Activated CD4-positive, alpha-beta T cell treated with anti-CD3 and anti-CD28 coated beads for 48 hours (primary cell): Measurements from ENCODE around the gene FADS6.

Experiments used
- DNase-seq: peaks from one replicate; pipeline ENCODE4 v3.0.0-alpha.2; 2020

Gene FADS6

DNA sequence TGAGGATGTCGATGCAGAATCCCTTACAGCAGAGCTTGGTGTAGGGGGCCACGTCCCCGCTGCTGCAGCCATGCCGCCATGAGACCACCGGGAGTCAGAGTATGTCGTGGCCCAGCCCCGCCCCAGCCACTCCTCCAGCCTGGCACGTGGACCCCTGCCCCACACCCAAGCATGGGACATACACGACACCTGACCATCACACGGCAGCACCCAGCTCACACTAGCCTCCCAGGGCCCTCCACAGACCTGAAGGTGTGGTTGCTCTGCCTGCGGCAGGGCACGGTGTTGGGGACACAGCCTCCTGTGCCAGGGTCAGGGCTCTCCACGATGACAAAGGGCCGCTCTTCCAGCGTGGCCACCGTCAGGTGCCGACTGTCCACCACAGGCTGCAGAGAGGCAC lies 43.1 kb downstream of the FADS6 start:
- DNase-seq, result no peak

DNA sequence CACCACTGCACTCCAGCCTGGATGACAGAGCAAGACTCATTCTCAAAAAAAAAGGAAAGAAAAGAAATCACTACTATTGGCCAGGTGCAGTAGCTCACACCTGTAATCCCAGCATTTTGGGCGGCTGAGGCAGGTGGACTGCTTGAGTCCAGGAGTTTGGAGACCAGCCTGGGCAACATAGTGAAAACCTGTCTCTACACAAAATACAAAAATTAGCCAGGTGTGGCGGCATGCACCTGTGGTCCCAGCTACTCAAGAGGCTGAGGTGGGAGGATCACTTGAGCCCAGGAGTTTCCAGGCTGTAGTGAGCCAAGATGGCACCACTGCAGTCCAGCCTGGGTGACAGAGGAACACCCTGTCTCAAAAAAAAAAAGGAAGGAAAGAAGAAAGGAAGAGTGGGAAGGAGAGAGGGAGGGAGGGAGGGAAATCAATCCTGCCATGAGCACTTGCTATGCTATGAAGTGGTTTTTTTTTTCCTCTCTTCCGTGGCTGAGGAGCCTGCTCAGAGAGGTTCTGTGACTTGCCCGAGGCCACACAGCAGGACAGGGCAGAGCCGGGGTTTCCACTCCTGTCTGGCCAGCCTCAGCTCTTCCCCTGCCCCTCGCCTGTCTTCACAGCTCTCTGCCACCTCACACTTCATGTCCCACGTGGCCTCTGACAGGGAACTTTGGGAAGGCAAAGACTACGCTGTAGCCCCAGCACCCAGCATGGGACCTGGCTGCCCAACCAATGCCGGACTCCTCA lies 44.6 kb downstream of the FADS6 start:
- no peak for DNase-seq

DNA sequence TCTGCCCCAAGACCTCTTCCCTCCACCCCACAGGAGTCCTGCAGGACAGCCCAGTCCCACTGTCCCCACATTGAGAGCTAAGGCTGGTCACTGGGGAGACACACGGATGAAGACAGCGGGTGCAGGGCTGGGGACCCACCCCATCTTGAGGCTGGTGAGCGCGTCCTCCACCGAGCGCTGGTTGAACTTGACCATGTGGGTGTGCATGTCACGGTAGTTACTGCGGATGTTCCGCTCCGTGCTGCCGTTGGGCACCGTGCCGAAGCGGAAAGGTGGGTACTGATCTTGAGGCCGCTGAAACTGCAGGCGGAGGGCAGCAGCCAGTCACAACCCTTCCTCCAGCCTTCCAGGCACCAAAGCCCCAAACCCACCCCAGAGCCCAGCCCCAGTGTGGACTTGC lies 46.8 kb downstream of the FADS6 start:
- DNase-seq, result no peak

GRCh38 chr17:74843352-74843627 lies 50.1 kb downstream of the FADS6 start:
- DNase-seq, result no peak

GRCh38 chr17:74842599-74843351 lies 50.7 kb downstream of the FADS6 start:
- DNase-seq, result no peak

DNA sequence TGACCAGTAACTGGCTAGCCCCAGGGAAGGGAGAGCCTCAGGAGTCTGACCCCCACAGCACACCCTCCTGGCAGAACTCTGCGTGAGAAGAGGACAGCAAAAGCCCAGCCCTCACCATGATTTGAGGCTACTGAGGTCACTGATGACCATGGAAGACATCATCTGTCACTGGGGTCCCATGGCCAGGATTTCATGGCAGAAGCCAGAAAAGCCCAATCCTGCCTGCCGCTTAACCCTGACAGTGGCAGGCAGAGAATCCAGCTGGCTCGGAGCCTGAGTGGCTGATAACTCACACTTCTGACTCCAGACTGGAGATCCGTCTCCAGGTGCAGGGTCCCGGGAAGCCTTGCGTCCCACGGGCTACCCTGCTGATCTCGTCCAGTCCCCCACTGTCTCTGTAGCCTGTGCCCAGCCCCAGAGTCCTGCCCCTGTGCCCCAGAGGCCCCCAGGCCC lies 51.3 kb downstream of the FADS6 start:
- DNase-seq, result no peak

- no peak for DNase-seq
Observed at GRCh38 chr17:74840989-74841666, 52.3 kb downstream of the FADS6 start.

DNA sequence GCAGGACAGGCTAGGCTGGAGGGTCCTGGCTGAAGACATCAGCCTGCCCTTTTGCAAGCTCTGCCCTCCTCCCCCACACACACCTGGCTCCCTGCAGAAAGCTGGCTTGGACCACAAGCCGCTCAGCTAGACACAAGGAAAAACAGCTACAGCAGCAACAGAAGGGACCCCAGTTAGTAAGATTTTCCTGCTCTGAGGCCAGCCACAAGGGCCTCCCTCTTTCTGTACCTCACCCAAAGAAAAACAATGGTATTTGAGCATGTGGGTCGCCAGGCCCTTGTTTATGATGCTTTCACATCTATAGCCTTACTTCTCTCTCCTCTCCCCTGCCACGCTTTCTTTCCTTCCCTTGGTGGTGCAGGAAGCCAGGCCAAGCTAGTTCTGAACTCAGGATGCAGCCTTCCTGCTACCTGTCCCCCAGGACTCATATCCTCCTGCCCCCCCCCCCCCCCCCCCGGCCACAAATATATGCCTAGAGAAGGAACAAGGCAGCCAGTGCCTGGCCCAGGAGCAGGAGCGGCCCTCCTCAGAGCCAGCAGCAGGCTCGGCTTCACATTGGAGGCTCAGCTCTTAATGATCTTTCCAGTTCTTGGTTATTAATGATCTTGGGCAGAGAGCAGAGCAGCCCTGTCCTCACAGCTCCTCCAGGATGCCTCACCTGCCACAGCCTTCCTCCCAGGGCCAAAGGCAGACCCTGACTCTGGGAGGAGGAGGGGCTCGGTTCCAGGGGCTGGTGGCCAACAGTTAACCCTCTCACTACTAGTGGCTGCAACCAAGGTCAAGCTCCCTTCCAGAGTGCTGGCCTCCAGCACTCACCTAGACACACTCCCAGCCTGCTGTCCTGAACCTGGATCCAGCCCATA lies 53.2 kb downstream of the FADS6 start:
- DNase-seq, result no peak

GRCh38 chr17:74838274-74838673 lies 55.2 kb downstream of the FADS6 start:
- DNase-seq, result no peak

GRCh38 chr17:74836691-74837467 lies 56.6 kb downstream of the FADS6 start:
- DNase-seq, result no peak

DNA sequence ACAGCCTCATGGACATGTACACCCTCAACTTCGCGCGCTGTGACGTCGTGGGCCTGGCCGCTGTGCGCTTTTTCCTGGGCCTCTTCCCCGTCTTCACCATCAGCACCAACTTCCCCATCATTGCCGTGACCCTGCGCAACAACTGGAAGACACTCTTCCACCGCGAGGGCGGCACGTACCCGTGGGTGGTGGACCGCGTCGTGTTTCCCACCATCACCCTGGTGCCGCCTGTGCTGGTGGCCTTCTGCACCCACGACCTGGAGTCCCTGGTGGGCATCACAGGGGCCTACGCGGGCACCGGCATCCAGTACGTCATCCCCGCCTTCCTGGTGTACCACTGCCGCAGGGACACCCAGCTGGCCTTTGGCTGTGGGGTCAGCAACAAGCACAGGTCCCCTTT lies 57.2 kb downstream of the FADS6 start:
- DNase-seq, result no peak

- no peak for DNase-seq
Observed at GRCh38 chr17:74833501-74834377, 59.7 kb downstream of the FADS6 start.

- DNase-seq, result no peak
Observed at GRCh38 chr17:74832421-74832820, 61.0 kb downstream of the FADS6 start.

GRCh38 chr17:74831444-74832146 lies 61.8 kb downstream of the FADS6 start:
- DNase-seq, result no peak

- DNase-seq, result no peak
Observed at GRCh38 chr17:74830861-74831260, 62.6 kb downstream of the FADS6 start.

DNA sequence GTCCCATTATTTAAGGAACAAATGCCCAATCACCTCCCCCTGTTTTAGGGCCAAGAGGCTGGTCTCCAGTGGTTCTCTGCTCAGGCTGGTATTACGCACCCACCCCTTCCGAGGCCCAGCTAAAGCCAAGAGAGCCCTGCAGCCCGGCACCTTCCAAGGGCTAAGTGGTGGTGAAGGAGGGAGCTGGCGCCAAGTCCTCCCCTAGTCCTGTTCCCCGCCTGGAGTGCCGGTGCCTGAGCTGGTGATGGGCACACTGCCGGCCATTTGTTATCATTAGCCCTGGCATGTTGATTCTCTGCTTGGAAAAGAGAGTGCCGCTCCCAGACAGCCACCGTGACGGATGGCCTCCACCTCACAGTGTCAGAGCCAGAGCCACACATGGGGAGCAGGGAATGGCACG lies 65.6 kb downstream of the FADS6 start:
- DNase-seq, result no peak
